HL-60 (cell line): ENCODE measurements around the gene PNLIPRP1.

Source experiments
- CTCF ChIP-seq: IDR thresholded peaks from one replicate; pipeline ENCODE4 v1.5.1; 2011; ENCODE audit warnings: low read length, control low read depth, inconsistent platforms; ENCODE audit not compliant: insufficient read depth
- REST ChIP-seq: IDR thresholded peaks from 2 replicates; pipeline ENCODE4 v1.6.1; 2012; ENCODE audit warnings: low read depth; ENCODE audit not compliant: insufficient replicate concordance

- TF ChIP-seq CTCF (no peak), REST (no peak)
These were observed 15.3 kb downstream of the PNLIPRP1 start for GRCh38 chr10:116606061-116606483.
